ENCODE results near the gene LIMA1. TPM values are rescaled to one million over a fixed set of nuclear protein-coding genes. Genes with fewer than 3 reads are reported as not detected.
A peak's percentile ranks its signal among the peaks of the same experiment; 100 is the strongest.
"Not testable (repeated sequence)": the region's sequence is repeated elsewhere in the genome, so short reads cannot be mapped to it uniquely, and the experiment has no call there.

LIMA1 gene
- 100 to 1,000 TPM in 2 of 4 donors, 10 to 100 TPM in 2; 85.0 to 124 (median 100) TPM for polyA plus RNA-seq (ENCODE audit: insufficient read length in 4 of 4)

- DNase-seq (ENCODE audit: low read depth in 4 of 4, low spot score in 3 of 4): peak; percentile 64 to 84 (median 83)
Observed at GRCh38 chr12:50283229-50283923, at the start of gene LIMA1. TSS of gene LIMA1 (minus strand) at chr12:50283520. CDS start at chr12:50248751, 34,769 bp downstream.

GRCh38 chr12:50331745-50332144, 48.4 kb upstream of the LIMA1 start:
- DNase-seq (ENCODE audit: low read depth in 4 of 4, low spot score in 3 of 4): no peak

GRCh38 chr12:50328664-50329063, 45.3 kb upstream of the LIMA1 start:
- DNase-seq (ENCODE audit: low read depth in 4 of 4, low spot score in 3 of 4): not testable (repeated sequence)

- no peak for DNase-seq (ENCODE audit: low read depth in 4 of 4, low spot score in 3 of 4)
Observed at GRCh38 chr12:50326590-50327284, 43.4 kb upstream of the LIMA1 start.

GRCh38 chr12:50325890-50326391, 42.6 kb upstream of the LIMA1 start:
- no peak for DNase-seq (ENCODE audit: low read depth in 4 of 4, low spot score in 3 of 4)

- DNase-seq (ENCODE audit: low read depth in 4 of 4, low spot score in 3 of 4): not testable (repeated sequence)
Observed at GRCh38 chr12:50324770-50325169, 41.5 kb upstream of the LIMA1 start.

- not testable (repeated sequence) for DNase-seq (ENCODE audit: low read depth in 4 of 4, low spot score in 3 of 4)
Observed at GRCh38 chr12:50324077-50324476, 40.8 kb upstream of the LIMA1 start.

- DNase-seq (ENCODE audit: low read depth in 4 of 4, low spot score in 3 of 4): no peak
Observed at GRCh38 chr12:50322206-50322605, 38.9 kb upstream of the LIMA1 start.

GRCh38 chr12:50317203-50317602, 33.9 kb upstream of the LIMA1 start:
- DNase-seq (ENCODE audit: low read depth in 4 of 4, low spot score in 3 of 4): no peak

- no peak for DNase-seq (ENCODE audit: low read depth in 4 of 4, low spot score in 3 of 4)
Observed at GRCh38 chr12:50315803-50316202, 32.5 kb upstream of the LIMA1 start.

GRCh38 chr12:50314636-50315312, 31.5 kb upstream of the LIMA1 start:
- DNase-seq (ENCODE audit: low read depth in 4 of 4, low spot score in 3 of 4): peak in 3 of 4 donors; percentile 19 to 53 (median 35)

- DNase-seq (ENCODE audit: low read depth in 4 of 4, low spot score in 3 of 4): not testable (repeated sequence)
Observed at GRCh38 chr12:50313971-50314370, 30.7 kb upstream of the LIMA1 start.

- DNase-seq (ENCODE audit: low read depth in 4 of 4, low spot score in 3 of 4): no peak
Observed at GRCh38 chr12:50313256-50313931, 30.1 kb upstream of the LIMA1 start.

GRCh38 chr12:50311858-50312609, 28.7 kb upstream of the LIMA1 start:
- not testable (repeated sequence) for DNase-seq (ENCODE audit: low read depth in 4 of 4, low spot score in 3 of 4)

- DNase-seq (ENCODE audit: low read depth in 4 of 4, low spot score in 3 of 4): no peak
Observed at GRCh38 chr12:50309950-50310349, 26.6 kb upstream of the LIMA1 start.

GRCh38 chr12:50302686-50303085, 19.4 kb upstream of the LIMA1 start:
- DNase-seq (ENCODE audit: low read depth in 4 of 4, low spot score in 3 of 4): no peak

- DNase-seq (ENCODE audit: low read depth in 4 of 4, low spot score in 3 of 4): no peak
Observed at GRCh38 chr12:50297996-50298395, 14.7 kb upstream of the LIMA1 start.

GRCh38 chr12:50297027-50297426, 13.7 kb upstream of the LIMA1 start:
- no peak for DNase-seq (ENCODE audit: low read depth in 4 of 4, low spot score in 3 of 4)

GRCh38 chr12:50296554-50296953, 13.2 kb upstream of the LIMA1 start:
- no peak for DNase-seq (ENCODE audit: low read depth in 4 of 4, low spot score in 3 of 4)

GRCh38 chr12:50291377-50291776, 8.1 kb upstream of the LIMA1 start:
- DNase-seq (ENCODE audit: low read depth in 4 of 4, low spot score in 3 of 4): no peak

Measured in left renal pelvis (tissue), 4 donors.